ENCODE measurements around the gene MEGF6. TPM values are rescaled to one million over a fixed set of nuclear protein-coding genes. Genes with fewer than 3 reads are reported as not detected.

MEGF6 gene
- total and polyA plus RNA-seq, 7 donors = 0.67 to 5.5 (median 3.7) TPM

DNA sequence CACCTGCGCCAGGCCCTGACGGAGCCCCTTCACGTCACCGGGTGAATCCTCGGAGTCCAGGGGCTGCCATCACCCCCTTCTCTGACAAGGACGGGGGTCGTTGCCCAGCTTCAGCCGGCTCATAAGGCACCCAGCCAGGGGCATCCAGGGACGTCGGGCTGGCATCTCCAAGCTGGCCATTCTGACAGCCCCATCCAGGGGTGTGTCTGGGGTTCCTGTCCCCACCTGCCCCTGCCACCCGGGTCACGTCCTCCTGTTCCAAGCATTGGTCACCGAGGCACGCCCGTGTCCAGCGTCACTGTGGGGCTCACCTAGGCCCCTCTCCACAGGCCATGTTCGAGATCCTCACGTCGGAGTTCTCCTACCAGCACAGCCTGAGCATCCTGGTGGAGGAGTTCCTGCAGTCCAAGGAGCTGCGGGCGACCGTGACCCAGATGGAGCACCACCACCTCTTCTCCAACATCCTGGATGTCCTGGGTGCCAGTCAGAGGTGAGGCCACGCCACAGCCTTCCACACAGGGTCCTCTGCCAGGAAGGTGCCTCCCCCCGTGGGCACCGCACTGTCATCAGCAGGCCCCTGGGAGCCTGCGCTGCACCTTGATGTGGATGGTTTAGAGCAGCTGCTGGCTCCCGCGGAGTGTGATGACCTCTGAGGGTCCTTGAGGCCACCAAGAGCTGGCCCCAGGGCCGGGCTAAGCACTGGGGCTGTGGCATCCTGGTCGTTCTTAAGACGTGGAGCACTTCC lies 142.0 kb downstream of the MEGF6 start:
- Histone ChIP-seq H3K36me3 (ENCODE audit: insufficient read depth in 1 of 2, low read depth in 1 of 2) (no peaks in the 10 kb centered on the region), H3K4me3 (no peak overlapping the region), H3K27me3 (ENCODE audit: insufficient read depth in 3 of 3, low read length in 2 of 3) (no peaks in the 10 kb centered on the region), H3K9me3 (no peaks in the 10 kb centered on the region), H3K4me1 (peaks cover 10% of the 10 kb centered on the region), H3K27ac (no peak overlapping the region)
- intact Hi-C loops (cut with DNase I) = no loop called here
- TF ChIP-seq, protein P1, sequence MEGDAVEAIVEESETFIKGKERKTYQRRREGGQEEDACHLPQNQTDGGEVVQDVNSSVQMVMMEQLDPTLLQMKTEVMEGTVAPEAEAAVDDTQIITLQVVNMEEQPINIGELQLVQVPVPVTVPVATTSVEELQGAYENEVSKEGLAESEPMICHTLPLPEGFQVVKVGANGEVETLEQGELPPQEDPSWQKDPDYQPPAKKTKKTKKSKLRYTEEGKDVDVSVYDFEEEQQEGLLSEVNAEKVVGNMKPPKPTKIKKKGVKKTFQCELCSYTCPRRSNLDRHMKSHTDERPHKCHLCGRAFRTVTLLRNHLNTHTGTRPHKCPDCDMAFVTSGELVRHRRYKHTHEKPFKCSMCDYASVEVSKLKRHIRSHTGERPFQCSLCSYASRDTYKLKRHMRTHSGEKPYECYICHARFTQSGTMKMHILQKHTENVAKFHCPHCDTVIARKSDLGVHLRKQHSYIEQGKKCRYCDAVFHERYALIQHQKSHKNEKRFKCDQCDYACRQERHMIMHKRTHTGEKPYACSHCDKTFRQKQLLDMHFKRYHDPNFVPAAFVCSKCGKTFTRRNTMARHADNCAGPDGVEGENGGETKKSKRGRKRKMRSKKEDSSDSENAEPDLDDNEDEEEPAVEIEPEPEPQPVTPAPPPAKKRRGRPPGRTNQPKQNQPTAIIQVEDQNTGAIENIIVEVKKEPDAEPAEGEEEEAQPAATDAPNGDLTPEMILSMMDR (IDR thresholded peaks at IDR 0.05) = no peak
- WGBS, 3 donors = 84 to 92% (median 89%) methylated on average over 29 to 31 of the region's 31 CpGs
- DNase-seq (peak in 1 of 2 donors; percentile 9), ATAC-seq (no peak)

DNA sequence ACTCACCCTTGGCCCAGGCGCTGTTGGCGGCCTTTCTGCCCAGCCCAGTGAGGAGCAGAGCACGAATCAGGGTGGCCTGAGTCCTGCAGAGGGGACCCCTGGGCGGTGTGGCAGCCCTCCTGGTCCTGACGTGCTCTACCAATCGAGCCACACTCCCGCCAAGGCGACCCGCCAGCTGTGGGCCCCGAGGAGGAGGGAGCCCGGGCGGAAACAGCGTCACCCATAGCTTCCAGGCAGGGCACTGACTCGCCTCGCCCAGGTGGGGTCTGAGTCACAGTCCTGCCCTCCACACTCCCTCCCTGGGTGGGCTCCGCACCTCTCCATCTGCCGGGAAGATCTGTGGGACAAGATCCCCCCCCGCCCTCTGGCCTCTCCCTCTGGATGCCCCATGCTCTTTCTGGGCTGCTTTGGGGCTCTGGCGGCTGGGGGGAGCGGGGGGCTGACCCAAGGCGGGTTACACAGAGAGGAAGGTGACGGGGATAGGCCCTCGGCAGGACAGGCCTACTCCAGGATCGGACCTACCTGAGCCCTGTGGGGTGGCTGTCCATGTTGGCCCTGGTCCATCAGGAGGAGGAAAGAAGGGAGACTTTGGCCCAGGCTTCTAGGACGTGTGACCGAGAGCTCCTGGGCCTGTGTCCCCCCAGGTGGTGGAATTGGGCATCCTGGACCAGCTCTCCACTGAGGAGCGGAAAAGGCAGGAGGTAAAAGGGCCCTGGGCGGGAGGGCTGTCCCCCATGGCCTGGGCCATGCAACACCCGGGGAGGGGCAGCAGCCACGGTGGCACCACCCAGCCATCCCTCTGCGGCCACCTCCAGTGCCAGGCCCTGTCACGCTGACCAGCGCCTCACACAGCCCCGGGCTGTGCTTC lies 142.8 kb downstream of the MEGF6 start:
- Histone ChIP-seq H3K4me3 (no peak overlapping the region), H3K4me1 (peaks cover 10% of the 10 kb centered on the region), H3K36me3 (ENCODE audit: insufficient read depth in 1 of 2, low read depth in 1 of 2) (no peaks in the 10 kb centered on the region), H3K9me3 (no peaks in the 10 kb centered on the region), H3K27ac (no peak overlapping the region), H3K27me3 (ENCODE audit: insufficient read depth in 3 of 3, low read length in 2 of 3) (no peaks in the 10 kb centered on the region)
- TF ChIP-seq, protein P1 (IDR thresholded peaks at IDR 0.05) = no peak
- 83 to 86% (median 84%) methylated on average over 31 to 34 of the region's 34 CpGs for WGBS, 3 donors
- no peak for ATAC-seq
- DNase-seq = peak; percentile 11 to 54
- intact Hi-C loops (cut with DNase I) = no loop called here

DNA sequence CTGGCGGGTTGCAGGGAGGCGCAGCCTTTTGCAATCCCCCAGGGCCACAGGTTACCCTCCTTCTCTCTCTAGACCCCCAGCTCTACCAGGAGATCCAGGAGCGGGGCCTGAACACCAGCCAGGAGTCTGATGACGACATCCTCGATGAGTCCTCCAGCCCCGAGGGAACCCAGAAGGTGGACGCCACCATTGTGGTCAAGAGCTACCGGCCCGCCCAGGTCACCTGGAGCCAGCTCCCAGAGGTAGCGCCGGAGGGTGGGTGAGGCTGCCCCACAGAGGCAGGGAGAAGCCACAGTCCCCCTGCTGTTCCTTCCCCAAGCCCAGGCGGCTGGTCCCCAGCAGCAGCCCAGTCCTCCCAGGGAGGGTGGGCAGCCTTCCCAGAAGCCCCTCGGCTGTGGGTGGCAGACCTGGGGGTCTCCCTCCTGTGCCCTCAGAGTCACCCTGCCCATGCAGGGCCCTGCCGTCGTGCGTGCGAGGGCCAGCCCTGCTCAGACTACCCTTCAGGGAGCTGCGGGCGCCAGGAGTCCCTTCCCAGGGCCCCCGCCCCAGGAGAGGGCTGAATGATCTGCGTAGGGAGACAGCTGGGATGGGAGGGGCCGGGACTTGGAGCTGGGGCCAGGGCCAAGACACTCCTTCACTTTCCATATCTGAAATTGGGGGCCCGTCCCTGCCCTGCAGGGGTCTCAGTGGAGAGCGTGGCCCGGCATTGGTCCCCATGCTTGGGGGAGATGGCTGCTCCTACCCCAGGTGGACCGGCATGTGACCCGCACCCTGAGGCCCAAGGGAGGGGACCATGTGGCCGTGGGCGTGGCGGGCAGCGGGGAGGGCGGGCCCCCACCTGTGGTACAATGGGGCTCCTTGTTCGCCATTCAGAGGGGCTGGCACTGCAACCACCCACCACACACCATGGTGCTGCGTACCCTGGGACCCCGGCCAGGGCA lies 143.9 kb downstream of the MEGF6 start:
- no peak overlapping the region for H3K27ac ChIP-seq
- H3K4me1 ChIP-seq = peaks cover 10% of the 10 kb centered on the region
- no peaks in the 10 kb centered on the region for H3K36me3 ChIP-seq (ENCODE audit: insufficient read depth in 1 of 2, low read depth in 1 of 2)

More for the DNA sequence above, 143.9 kb downstream of the MEGF6 start:
- Histone ChIP-seq H3K9me3 (no peaks in the 10 kb centered on the region), H3K27me3 (ENCODE audit: insufficient read depth in 3 of 3, low read length in 2 of 3) (no peaks in the 10 kb centered on the region), H3K4me3 (no peak overlapping the region)
- WGBS, 3 donors = 59 to 73% (median 67%) methylated on average over 33 to 35 of the region's 35 CpGs
- intact Hi-C loops (cut with DNase I) = no loop called here
- TF ChIP-seq, protein P1 (IDR thresholded peaks at IDR 0.05) = no peak
- DNase-seq (peak in 1 of 2 donors; percentile 46), ATAC-seq (no peak)
